K562 (cell line): ENCODE data around the gene STIM1.

Source experiments
- CREB1 ChIP-seq, 2 experiments: sonication (generic) in 1 of 2; formaldehyde crosslinking in 1 of 2; IDR thresholded peaks; 2 replicates each; pipeline versions ENCODE4 v1.6.1 to v1.8.0; 2012 to 2022; ENCODE audit warnings: inconsistent platforms in 1 of 2, mild to moderate bottlenecking in 1 of 2, missing genetic modification reagents in 1 of 2, moderate library complexity in 1 of 2
- EZH2 ChIP-seq: IDR thresholded peaks from 2 replicates; pipeline ENCODE4 v1.6.1; 2012; ENCODE audit warnings: low read depth, mild to moderate bottlenecking, inconsistent platforms, low read length, borderline replicate concordance
- HNRNPL ChIP-seq: fragments of 200-400 bp; formaldehyde crosslinking; IDR thresholded peaks from 2 replicates; pipeline ENCODE4 v1.6.1; 2017; ENCODE audit warnings: low read depth, mild to moderate bottlenecking, low read length
- KDM2B ChIP-seq: fragments of 250-450 bp; sonication (Bioruptor Pico); IDR thresholded peaks from 2 replicates; pipeline ENCODE4 v1.8.0; 2021; ENCODE audit warnings: mild to moderate bottlenecking, moderate library complexity
- KLF16 ChIP-seq: IDR thresholded peaks from 2 replicates; pipeline ENCODE4 v1.6.1; 2016; ENCODE audit warnings: antibody characterized with exemption
- PRPF4 ChIP-seq: fragments of 200-400 bp; formaldehyde crosslinking; IDR thresholded peaks from one replicate; pipeline ENCODE4 v1.6.1; 2017; ENCODE audit warnings: low read length, low read depth, mild to moderate bottlenecking; ENCODE audit not compliant: insufficient read depth, poor library complexity, severe bottlenecking
- SPI1 ChIP-seq: IDR thresholded peaks from 2 replicates; pipeline ENCODE4 v1.6.1; 2011; ENCODE audit warnings: low read depth, low read length, control low read depth, borderline replicate concordance
- STAT6 ChIP-seq: sonication (generic); formaldehyde crosslinking; IDR thresholded peaks from 2 replicates; pipeline ENCODE4 v1.8.1; 2023; ENCODE audit warnings: mild to moderate bottlenecking, missing genetic modification reagents
- THRAP3 ChIP-seq: fragments of 450-650 bp; IDR thresholded peaks from 2 replicates; pipeline ENCODE4 v1.6.1; 2016; ENCODE audit warnings: mild to moderate bottlenecking, inconsistent platforms, borderline replicate concordance
- ZNF121 ChIP-seq: sonication (generic); formaldehyde crosslinking; conservative IDR thresholded peaks from 2 replicates; pipeline ENCODE4 v1.8.0; 2022; ENCODE audit warnings: missing genetic modification reagents
- TF ChIP-seq, protein P1 (sequence below), 3 experiments: IDR thresholded peaks in 2 of 3; conservative IDR thresholded peaks in 1 of 3; 2 replicates each; pipeline ENCODE4 v1.5.1; 2011 to 2012; ENCODE audit warnings: low read length in 3 of 3, mild to moderate bottlenecking in 3 of 3, control low read depth in 2 of 3, improper control_type of control experiment in 1 of 3, inconsistent platforms in 1 of 3, low read depth in 1 of 3, mixed read lengths in 1 of 3, moderate library complexity in 1 of 3; ENCODE audit not compliant: insufficient read depth in 2 of 3
- TF ChIP-seq, protein P2 (sequence below): fragments of 250-450 bp; sonication (Bioruptor Pico); IDR thresholded peaks from 2 replicates; pipeline ENCODE4 v1.4.0; 2020; ENCODE audit warnings: mild to moderate bottlenecking, moderate library complexity

DNA sequence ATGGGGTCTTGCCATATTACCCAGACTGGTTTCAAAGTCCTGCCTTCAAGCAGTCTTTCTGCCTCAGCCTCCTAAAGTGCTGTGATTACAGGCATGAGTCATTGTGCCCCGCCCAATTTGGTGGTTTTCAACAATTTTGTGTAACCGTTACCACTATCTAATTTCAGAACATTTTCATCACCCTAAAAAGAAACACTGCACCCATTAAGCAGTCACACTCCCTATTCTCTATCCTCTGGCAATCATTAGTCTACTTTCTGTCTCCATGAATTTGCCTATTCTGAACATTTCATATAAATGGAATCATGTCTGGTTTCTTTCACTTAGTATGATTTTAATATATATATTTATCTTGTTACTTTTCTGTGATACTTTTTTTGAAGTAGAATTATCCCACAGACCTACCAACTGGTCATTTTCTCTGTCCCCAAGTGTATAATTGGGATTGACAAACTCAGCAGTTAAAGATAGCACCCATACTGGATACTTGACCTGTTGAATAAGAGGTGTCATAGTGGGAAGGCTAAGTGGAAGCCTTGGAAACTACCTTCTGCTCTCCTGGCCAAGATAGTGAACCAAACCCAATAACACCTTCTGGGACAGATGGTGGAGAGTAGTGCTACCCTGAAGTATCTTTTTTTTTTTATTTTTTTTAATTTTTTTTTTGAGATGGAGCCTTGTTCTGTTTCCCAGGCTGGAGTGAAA, 64.8 kb downstream of the STIM1 start:
- no peak for TF ChIP-seq EZH2
- no peak for TF ChIP-seq SPI1
- TF ChIP-seq KDM2B (CRISPR knock-in tag): no peak
- TF ChIP-seq THRAP3: no peak
- TF ChIP-seq, protein P1, sequence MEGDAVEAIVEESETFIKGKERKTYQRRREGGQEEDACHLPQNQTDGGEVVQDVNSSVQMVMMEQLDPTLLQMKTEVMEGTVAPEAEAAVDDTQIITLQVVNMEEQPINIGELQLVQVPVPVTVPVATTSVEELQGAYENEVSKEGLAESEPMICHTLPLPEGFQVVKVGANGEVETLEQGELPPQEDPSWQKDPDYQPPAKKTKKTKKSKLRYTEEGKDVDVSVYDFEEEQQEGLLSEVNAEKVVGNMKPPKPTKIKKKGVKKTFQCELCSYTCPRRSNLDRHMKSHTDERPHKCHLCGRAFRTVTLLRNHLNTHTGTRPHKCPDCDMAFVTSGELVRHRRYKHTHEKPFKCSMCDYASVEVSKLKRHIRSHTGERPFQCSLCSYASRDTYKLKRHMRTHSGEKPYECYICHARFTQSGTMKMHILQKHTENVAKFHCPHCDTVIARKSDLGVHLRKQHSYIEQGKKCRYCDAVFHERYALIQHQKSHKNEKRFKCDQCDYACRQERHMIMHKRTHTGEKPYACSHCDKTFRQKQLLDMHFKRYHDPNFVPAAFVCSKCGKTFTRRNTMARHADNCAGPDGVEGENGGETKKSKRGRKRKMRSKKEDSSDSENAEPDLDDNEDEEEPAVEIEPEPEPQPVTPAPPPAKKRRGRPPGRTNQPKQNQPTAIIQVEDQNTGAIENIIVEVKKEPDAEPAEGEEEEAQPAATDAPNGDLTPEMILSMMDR (IDR thresholded peaks at IDR 0.05 in 2 of 3, conservative IDR thresholded peaks at IDR 0.05 in 1 of 3; ENCODE audit: insufficient read depth in 2 of 3, low read depth in 1 of 3, low read length in 3 of 3): no peak
- TF ChIP-seq HNRNPL: no peak
- no peak; the same call in 1 of the 2 replicates for TF ChIP-seq CREB1 (IDR thresholded peaks at IDR 0.05)
- no peak for TF ChIP-seq CREB1 (CRISPR knock-in tag; IDR thresholded peaks at IDR 0.05)
- no peak for TF ChIP-seq PRPF4
- TF ChIP-seq, protein P2, sequence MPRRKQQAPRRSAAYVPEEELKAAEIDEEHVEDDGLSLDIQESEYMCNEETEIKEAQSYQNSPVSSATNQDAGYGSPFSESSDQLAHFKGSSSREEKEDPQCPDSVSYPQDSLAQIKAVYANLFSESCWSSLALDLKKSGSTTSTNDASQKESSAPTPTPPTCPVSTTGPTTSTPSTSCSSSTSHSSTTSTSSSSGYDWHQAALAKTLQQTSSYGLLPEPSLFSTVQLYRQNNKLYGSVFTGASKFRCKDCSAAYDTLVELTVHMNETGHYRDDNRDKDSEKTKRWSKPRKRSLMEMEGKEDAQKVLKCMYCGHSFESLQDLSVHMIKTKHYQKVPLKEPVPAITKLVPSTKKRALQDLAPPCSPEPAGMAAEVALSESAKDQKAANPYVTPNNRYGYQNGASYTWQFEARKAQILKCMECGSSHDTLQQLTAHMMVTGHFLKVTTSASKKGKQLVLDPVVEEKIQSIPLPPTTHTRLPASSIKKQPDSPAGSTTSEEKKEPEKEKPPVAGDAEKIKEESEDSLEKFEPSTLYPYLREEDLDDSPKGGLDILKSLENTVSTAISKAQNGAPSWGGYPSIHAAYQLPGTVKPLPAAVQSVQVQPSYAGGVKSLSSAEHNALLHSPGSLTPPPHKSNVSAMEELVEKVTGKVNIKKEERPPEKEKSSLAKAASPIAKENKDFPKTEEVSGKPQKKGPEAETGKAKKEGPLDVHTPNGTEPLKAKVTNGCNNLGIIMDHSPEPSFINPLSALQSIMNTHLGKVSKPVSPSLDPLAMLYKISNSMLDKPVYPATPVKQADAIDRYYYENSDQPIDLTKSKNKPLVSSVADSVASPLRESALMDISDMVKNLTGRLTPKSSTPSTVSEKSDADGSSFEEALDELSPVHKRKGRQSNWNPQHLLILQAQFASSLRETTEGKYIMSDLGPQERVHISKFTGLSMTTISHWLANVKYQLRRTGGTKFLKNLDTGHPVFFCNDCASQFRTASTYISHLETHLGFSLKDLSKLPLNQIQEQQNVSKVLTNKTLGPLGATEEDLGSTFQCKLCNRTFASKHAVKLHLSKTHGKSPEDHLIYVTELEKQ (CRISPR knock-in tag): no peak
- TF ChIP-seq ZNF121 (CRISPR knock-in tag): no peak
- TF ChIP-seq STAT6 (CRISPR knock-in tag): no peak
- TF ChIP-seq KLF16: no peak
